ENCODE measurements around the gene ZFAND4. TPM values are rescaled to one million over a fixed set of nuclear protein-coding genes. Genes with fewer than 3 reads are reported as not detected.
A peak's percentile ranks its signal among the peaks of the same experiment; 100 is the strongest.
"Not testable (repeated sequence)": the region's sequence is repeated elsewhere in the genome, so short reads cannot be mapped to it uniquely, and the experiment has no call there.

ZFAND4 gene
- total RNA-seq, 1 experiment from 2014 or later, result 15.5 TPM

- TF ChIP-seq, protein P1, sequence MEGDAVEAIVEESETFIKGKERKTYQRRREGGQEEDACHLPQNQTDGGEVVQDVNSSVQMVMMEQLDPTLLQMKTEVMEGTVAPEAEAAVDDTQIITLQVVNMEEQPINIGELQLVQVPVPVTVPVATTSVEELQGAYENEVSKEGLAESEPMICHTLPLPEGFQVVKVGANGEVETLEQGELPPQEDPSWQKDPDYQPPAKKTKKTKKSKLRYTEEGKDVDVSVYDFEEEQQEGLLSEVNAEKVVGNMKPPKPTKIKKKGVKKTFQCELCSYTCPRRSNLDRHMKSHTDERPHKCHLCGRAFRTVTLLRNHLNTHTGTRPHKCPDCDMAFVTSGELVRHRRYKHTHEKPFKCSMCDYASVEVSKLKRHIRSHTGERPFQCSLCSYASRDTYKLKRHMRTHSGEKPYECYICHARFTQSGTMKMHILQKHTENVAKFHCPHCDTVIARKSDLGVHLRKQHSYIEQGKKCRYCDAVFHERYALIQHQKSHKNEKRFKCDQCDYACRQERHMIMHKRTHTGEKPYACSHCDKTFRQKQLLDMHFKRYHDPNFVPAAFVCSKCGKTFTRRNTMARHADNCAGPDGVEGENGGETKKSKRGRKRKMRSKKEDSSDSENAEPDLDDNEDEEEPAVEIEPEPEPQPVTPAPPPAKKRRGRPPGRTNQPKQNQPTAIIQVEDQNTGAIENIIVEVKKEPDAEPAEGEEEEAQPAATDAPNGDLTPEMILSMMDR (IDR thresholded peaks at IDR 0.05 in 2 of 3, conservative IDR thresholded peaks at IDR 0.05 in 1 of 3; ENCODE audit: borderline replicate concordance in 1 of 3, insufficient read depth in 1 of 3, low read depth in 2 of 3, low read length in 2 of 3), result peak in 2 of 3 experiments; percentile 33 to 41; a peak in 4 of 6 replicates
- TF ChIP-seq SP1 (IDR thresholded peaks at IDR 0.05; ENCODE audit: low read depth), result peak; percentile 92
- TF ChIP-seq SRF (IDR thresholded peaks at IDR 0.05; ENCODE audit: low read depth), result no peak
- no peak; the same call in 1 of the 2 replicates for TF ChIP-seq CBX3 (IDR thresholded peaks at IDR 0.05; ENCODE audit: low read depth)
- TF ChIP-seq CEBPB (IDR thresholded peaks at IDR 0.05; ENCODE audit: low read depth), result no peak
- TF ChIP-seq ATF3 (IDR thresholded peaks at IDR 0.05), result no peak
Observed at GRCh38 chr10:45672181-45673073, at the start of gene ZFAND4 (continued).

DNA sequence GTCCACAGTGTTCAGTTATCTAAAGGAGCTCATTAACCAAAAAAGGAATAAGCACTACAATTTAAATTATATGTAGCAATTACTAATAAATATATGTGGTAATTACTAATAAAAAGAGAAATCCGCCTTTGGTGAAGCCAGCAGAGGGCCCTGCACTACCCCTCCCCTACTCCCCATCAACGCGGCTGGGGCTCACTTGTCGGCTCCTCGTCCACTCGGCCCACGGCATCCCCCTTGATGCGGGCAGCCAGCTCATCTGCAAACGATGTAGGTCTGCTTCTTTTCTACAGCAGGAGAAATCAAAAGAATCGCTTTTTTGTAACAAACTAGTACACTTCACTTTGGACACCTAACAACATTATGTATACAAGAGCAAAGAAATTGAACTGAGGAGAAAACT is 48.9 kb upstream of the ZFAND4 start:
- ATAC-seq; CTCF ChIA-PET; intact Hi-C loops (cut with micrococcal nuclease); H3K9ac ChIP-seq (ENCODE audit: low read length); POLR2A ChIA-PET; H3K79me2 ChIP-seq (ENCODE audit: insufficient read depth, low read length); H3K4me1 ChIP-seq (ENCODE audit: control insufficient read depth in 1 of 2, insufficient read depth in 2 of 2, low read length in 2 of 2); DNase-seq (ENCODE audit: low read depth, low spot score); H3K4me2 ChIP-seq (ENCODE audit: low read length); H4K20me1 ChIP-seq (ENCODE audit: insufficient read depth); H3K9me2 ChIP-seq (ENCODE audit: insufficient read depth); H3K27me3 ChIP-seq (ENCODE audit: insufficient read depth, low read length); H3K27ac ChIP-seq (ENCODE audit: low read depth, low read length); H2AFZ ChIP-seq (ENCODE audit: low read depth, low read length, poor library complexity, severe bottlenecking); H3K9me3 ChIP-seq (ENCODE audit: control insufficient read depth in 1 of 2, insufficient read depth in 1 of 2, low read depth in 1 of 2, low read length in 2 of 2); BruUV-seq (replicated peaks); RAD21 ChIA-PET (ENCODE audit: low non-redundant PET in 1 of 2, low total read pairs in 2 of 2, uncharacterized antibody in 2 of 2, unreplicated experiment in 2 of 2); H3K4me3 ChIP-seq (replicated peaks in 1 of 2; ENCODE audit: low read depth in 1 of 2, low read length in 2 of 2); H3K36me3 ChIP-seq (ENCODE audit: control insufficient read depth in 1 of 2, insufficient read depth in 2 of 2, low read length in 2 of 2): not testable (repeated sequence)

GRCh38 chr10:45717642-45718041 is 45.1 kb upstream of the ZFAND4 start:
- H3K9me2 ChIP-seq (ENCODE audit: insufficient read depth); ATAC-seq; H3K9ac ChIP-seq (ENCODE audit: low read length); H2AFZ ChIP-seq (ENCODE audit: low read depth, low read length, poor library complexity, severe bottlenecking); RAD21 ChIA-PET (ENCODE audit: low non-redundant PET in 1 of 2, low total read pairs in 2 of 2, uncharacterized antibody in 2 of 2, unreplicated experiment in 2 of 2); BruUV-seq (replicated peaks); POLR2A ChIA-PET; H3K27me3 ChIP-seq (ENCODE audit: insufficient read depth, low read length); intact Hi-C loops (cut with micrococcal nuclease); H3K36me3 ChIP-seq (ENCODE audit: control insufficient read depth in 1 of 2, insufficient read depth in 2 of 2, low read length in 2 of 2); H3K9me3 ChIP-seq (ENCODE audit: control insufficient read depth in 1 of 2, insufficient read depth in 1 of 2, low read depth in 1 of 2, low read length in 2 of 2); H3K27ac ChIP-seq (ENCODE audit: low read depth, low read length); H3K4me2 ChIP-seq (ENCODE audit: low read length); DNase-seq (ENCODE audit: low read depth, low spot score); H3K4me3 ChIP-seq (replicated peaks in 1 of 2; ENCODE audit: low read depth in 1 of 2, low read length in 2 of 2); H3K79me2 ChIP-seq (ENCODE audit: insufficient read depth, low read length); CTCF ChIA-PET; H3K4me1 ChIP-seq (ENCODE audit: control insufficient read depth in 1 of 2, insufficient read depth in 2 of 2, low read length in 2 of 2); H4K20me1 ChIP-seq (ENCODE audit: insufficient read depth): not testable (repeated sequence)

DNA sequence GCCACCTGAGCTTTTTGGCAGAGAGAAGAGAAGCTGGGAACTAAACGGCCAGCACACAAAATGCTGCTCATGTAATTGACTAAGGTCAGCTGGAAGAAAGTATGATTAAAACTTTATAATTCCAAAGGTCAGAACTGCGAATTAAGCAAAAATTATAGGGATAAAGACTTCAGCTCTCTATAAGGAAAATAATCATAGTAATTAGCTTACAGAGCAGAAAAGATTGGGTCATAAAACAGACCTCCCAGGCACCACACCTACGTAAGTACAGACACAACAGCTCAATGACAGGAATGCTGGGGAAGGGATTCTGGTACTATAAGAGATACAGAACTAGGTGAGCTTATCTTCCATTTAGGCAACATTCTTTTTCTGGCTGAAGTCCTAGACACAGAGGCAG is 44.5 kb upstream of the ZFAND4 start:
- CTCF ChIA-PET; H3K27ac ChIP-seq (ENCODE audit: low read depth, low read length); BruUV-seq (replicated peaks); H3K9me2 ChIP-seq (ENCODE audit: insufficient read depth); H3K9me3 ChIP-seq (ENCODE audit: control insufficient read depth in 1 of 2, insufficient read depth in 1 of 2, low read depth in 1 of 2, low read length in 2 of 2); POLR2A ChIA-PET; H3K4me1 ChIP-seq (ENCODE audit: control insufficient read depth in 1 of 2, insufficient read depth in 2 of 2, low read length in 2 of 2); H4K20me1 ChIP-seq (ENCODE audit: insufficient read depth); intact Hi-C loops (cut with micrococcal nuclease); H3K27me3 ChIP-seq (ENCODE audit: insufficient read depth, low read length); ATAC-seq; RAD21 ChIA-PET (ENCODE audit: low non-redundant PET in 1 of 2, low total read pairs in 2 of 2, uncharacterized antibody in 2 of 2, unreplicated experiment in 2 of 2); H3K36me3 ChIP-seq (ENCODE audit: control insufficient read depth in 1 of 2, insufficient read depth in 2 of 2, low read length in 2 of 2); H2AFZ ChIP-seq (ENCODE audit: low read depth, low read length, poor library complexity, severe bottlenecking); DNase-seq (ENCODE audit: low read depth, low spot score); H3K4me3 ChIP-seq (replicated peaks in 1 of 2; ENCODE audit: low read depth in 1 of 2, low read length in 2 of 2); H3K79me2 ChIP-seq (ENCODE audit: insufficient read depth, low read length); H3K4me2 ChIP-seq (ENCODE audit: low read length); H3K9ac ChIP-seq (ENCODE audit: low read length): not testable (repeated sequence)
